Fibroblast of the aortic adventitia (primary cell): ENCODE results near the gene SMIM21. TPM values are rescaled to one million over a fixed set of nuclear protein-coding genes. Genes with fewer than 3 reads are reported as not detected.

Experiments
- DNase-seq: peaks from one replicate; pipeline ENCODE4 v3.0.0-alpha.2; 2010; ENCODE audit warnings: low read depth
- H3K4me3 ChIP-seq: 2 replicates; pipeline ENCODE4 v1.5.1; 2011; ENCODE audit warnings: low read depth, mild to moderate bottlenecking, control low read depth, low read length, moderate library complexity
- total RNA-seq: library from RNA; depleted of rRNA; stranded (reverse); fragments of >200 nt; gene quantifications from 2 replicates; pipeline ENCODE4 v1.2.3, GENCODE V29; 2012; ENCODE audit warnings: low replicate concordance
- TF ChIP-seq, protein P1 (sequence below): IDR thresholded peaks from 2 replicates; pipeline ENCODE4 v1.5.1; 2011; ENCODE audit warnings: mild to moderate bottlenecking, low read length, control low read depth, inconsistent platforms; ENCODE audit not compliant: insufficient read depth

Gene SMIM21
- total RNA-seq, 1 donor, result not detected

DNA sequence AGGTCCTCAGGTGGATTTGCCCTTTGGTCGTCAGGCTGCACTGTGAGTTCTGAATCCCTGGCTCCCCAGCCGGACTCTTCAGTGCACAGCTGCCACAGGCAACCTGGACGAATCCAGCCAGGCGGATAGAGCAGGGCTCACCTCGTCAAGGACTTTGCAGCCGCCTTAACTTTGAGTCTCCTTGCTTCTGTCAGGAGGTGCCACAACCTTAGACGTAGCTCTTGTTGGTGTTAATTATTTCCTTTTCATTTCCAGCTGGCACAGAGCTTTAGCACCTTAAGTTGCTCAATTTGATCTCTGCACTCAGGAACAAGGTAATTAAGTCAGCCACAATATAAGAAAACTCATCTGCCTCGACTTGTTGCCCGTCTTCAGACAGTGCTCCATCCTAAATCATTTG lies 17.7 kb downstream of the SMIM21 start:
- TF ChIP-seq, protein P1, sequence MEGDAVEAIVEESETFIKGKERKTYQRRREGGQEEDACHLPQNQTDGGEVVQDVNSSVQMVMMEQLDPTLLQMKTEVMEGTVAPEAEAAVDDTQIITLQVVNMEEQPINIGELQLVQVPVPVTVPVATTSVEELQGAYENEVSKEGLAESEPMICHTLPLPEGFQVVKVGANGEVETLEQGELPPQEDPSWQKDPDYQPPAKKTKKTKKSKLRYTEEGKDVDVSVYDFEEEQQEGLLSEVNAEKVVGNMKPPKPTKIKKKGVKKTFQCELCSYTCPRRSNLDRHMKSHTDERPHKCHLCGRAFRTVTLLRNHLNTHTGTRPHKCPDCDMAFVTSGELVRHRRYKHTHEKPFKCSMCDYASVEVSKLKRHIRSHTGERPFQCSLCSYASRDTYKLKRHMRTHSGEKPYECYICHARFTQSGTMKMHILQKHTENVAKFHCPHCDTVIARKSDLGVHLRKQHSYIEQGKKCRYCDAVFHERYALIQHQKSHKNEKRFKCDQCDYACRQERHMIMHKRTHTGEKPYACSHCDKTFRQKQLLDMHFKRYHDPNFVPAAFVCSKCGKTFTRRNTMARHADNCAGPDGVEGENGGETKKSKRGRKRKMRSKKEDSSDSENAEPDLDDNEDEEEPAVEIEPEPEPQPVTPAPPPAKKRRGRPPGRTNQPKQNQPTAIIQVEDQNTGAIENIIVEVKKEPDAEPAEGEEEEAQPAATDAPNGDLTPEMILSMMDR, result no peak
- no peak overlapping the region for H3K4me3 ChIP-seq
- no peak for DNase-seq

DNA sequence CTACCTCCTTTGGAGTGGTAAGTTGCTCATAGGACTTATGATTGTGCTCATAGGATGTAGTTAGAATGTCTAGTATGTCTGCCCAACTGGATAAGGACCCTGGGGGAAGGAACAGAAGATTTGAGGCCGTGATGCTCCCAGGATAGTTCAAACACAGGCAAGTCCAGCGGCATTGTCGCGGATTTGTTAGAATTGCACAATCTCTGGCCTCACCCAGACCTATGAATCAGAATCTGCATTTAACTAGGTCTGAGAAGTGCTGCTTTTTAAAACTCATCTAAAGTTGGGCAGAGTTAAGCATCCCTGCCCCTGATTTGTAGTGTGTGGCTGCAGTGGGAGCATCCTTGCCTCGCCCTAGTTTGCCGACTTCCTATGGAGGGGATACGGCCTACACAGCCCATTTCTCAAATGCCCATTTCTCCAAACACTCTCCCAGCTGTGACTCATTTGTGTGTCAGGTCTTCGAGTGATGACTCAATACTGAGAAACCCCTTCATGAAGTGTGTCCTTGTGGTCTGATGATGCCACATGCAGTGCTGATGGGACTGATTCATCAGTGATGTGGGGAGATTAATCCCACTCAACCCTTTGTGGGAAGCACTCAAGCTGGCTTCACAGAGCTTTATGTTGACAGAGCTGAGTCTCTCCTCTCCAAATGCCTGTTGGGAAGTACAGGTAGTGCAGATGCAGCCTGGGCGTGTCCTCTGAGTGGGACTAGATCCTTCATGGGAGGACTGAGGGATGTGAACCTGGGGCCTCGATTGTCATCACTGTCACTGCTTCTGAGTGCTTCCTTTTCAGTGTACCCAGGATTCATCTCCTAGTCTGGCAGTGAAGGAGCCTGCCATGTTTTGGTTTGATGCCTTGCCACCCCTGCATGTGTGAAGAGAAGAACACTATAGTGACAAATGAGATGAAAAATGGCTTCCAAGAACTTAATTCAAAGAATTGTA lies 18.7 kb downstream of the SMIM21 start:
- DNase-seq, result peak; percentile 94
- H3K4me3 ChIP-seq, result no peak overlapping the region
- TF ChIP-seq, protein P1, result no peak

DNA sequence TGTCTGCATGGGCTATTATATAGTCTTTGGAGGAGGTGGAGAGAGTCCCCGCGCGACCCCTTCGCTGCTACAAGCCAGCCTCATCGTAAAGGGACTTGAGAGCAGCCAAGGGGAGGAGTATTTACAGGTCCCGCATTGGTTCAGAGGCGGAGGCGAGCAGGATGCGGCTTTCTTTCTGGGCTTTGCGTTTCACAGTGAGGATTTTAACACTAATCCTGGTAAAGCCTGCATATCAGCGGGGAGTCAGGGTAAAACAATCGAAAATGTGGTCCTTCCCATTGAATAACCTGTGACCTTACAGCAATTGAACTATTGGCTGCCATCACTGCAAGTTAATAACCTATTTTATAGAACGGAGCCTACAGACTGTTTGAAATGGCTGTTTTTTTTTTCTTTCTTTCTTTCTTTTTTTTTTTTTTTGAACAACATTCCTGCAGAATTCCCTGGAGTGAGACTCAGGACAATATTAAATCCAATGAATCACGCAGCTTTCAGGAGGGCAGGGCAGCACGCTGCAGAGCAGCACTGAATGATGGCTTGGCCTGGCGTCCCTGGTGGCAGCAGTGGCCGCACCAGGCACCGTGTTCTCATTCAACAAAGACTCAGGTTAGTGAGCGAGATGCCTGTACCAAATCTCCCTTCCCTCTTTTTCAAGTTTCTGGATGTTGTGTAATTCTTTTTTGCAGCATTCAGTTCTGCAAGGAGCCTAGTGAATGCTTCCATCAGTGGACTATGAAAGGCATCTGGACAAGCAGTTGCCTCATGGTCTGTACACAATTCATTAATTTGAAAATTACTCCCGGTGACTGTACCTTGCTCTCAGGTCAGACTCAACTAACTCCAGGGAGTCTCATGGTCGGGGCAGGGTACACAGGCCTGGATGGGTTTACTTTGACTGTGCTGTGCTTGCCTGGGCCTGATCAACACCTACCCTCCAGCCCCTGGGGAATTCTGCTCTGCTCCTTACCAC lies 19.8 kb downstream of the SMIM21 start:
- peak; percentile 65 for DNase-seq
- TF ChIP-seq, protein P1, result no peak
- peak overlapping the region; percentile 22 for H3K4me3 ChIP-seq

- TF ChIP-seq, protein P1, result no peak
- H3K4me3 ChIP-seq, result no peak overlapping the region
- DNase-seq, result peak; percentile 51
These were observed 20.7 kb downstream of the SMIM21 start for GRCh38 chr18:75406491-75407445.

DNA sequence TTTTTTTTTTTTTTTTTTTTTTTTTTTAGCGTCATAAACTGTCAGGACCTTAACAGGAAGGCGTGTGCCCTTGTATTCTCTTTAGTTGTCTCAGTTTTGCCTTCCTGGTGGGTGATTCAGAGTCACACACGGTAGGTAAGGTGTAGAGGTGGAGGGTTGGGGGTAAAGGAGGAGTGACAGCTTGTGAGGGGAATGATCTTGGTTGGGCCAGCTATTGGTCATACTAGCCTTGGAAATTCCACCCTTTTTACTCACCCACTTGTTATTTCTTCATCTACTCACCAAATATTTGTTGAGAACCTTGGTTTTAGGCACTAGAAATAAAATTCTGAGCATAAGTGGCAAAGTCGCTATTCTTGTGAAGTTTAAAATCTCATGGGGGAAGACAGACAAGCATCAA lies 22.2 kb downstream of the SMIM21 start:
- TF ChIP-seq, protein P1, result no peak
- DNase-seq, result peak; percentile 4
- no peak overlapping the region for H3K4me3 ChIP-seq

GRCh38 chr18:75400366-75400765 lies 27.1 kb downstream of the SMIM21 start:
- TF ChIP-seq, protein P1, result no peak
- H3K4me3 ChIP-seq, result no peak overlapping the region
- DNase-seq, result no peak
